ENCODE data around the gene NUDT22. TPM values are rescaled to one million over a fixed set of nuclear protein-coding genes. Genes with fewer than 3 reads are reported as not detected.

The NUDT22 gene
- total and polyA plus RNA-seq, 2 of the 8 experiments (the other 6 are each of a cell fraction or from before 2014, with no cell fraction given), result 43.4 to 69.0 TPM

- Histone ChIP-seq H4K20me1 (replicated peaks in 1 of 2; ENCODE audit: control insufficient read depth in 1 of 2, insufficient read depth in 2 of 2, low read length in 2 of 2) (peaks cover 4 to 15% of the 10 kb centered on the region in 2 experiments), H3K9ac (replicated peaks in 1 of 4; ENCODE audit: extremely low read depth in 1 of 4, low read depth in 3 of 4, low read length in 3 of 4) (no peak overlapping the region), H2BK120ac (replicated peaks; ENCODE audit: low read depth, low read length) (no peak overlapping the region), H2BK5ac (ENCODE audit: low read depth, low read length) (no peak overlapping the region), H3K9me3 (ENCODE audit: insufficient read depth in 2 of 2, low read depth in 1 of 2, low read length in 1 of 2) (no peaks in the 10 kb centered on the region), H3K14ac (ENCODE audit: insufficient read length) (no peak overlapping the region), H3K79me2 (ENCODE audit: control insufficient read depth in 1 of 2, insufficient read depth in 2 of 2, low read length in 2 of 2) (no peaks in the 10 kb centered on the region), H2BK15ac (ENCODE audit: low read length) (no peak overlapping the region), H3K36me3 (ENCODE audit: control insufficient read depth in 2 of 4, insufficient read depth in 4 of 4, low read length in 3 of 4) (peaks cover 17 to 66% (median 32%) of the 10 kb centered on the region in 4 experiments), H4K5ac (ENCODE audit: insufficient read length, low read depth, low read length) (no peak overlapping the region), H3K27ac (ENCODE audit: low read depth, low read length) (no peak overlapping the region), H4K8ac (ENCODE audit: extremely low read depth, insufficient read depth, low read length) (peak overlapping the region; percentile 71; the same call in 1 of the 2 replicates), H3K4ac (replicated peaks; ENCODE audit: insufficient read length, low read depth, low read length) (no peak overlapping the region), H2AFZ (ENCODE audit: low read length) (no peak overlapping the region), H3K56ac (replicated peaks; ENCODE audit: insufficient read length, low read depth, low read length) (no peak overlapping the region), H3K4me3 (ENCODE audit: extremely low read depth in 1 of 4, insufficient read depth in 2 of 4, low read depth in 3 of 4, low read length in 4 of 4) (no peak overlapping the region), H3K18ac (ENCODE audit: extremely low read depth, low read length) (no peak overlapping the region), H2BK12ac (ENCODE audit: low read depth, low read length) (no peak overlapping the region), H3K4me1 (replicated peaks in 1 of 4; ENCODE audit: control insufficient read depth in 3 of 4, insufficient read depth in 4 of 4, low read length in 3 of 4) (peaks cover 0 to 11% (median 4%) of the 10 kb centered on the region in 4 experiments; a peak in 5 of 7 replicates), H3K4me2 (ENCODE audit: insufficient read depth in 1 of 2, low read depth in 2 of 2, low read length in 2 of 2) (no peak overlapping the region), H3K27me3 (replicated peaks in 1 of 4; ENCODE audit: control insufficient read depth in 3 of 4, extremely low read depth in 1 of 4, insufficient read depth in 3 of 4, low read length in 3 of 4) (no peaks in the 10 kb centered on the region), H2BK20ac (ENCODE audit: low read length) (no peak overlapping the region), H2AK5ac (ENCODE audit: low read depth, low read length) (no peak overlapping the region), H4K91ac (replicated peaks; ENCODE audit: insufficient read length, low read length) (no peak overlapping the region), H3K23me2 (ENCODE audit: low read depth, low read length) (peaks cover 2% of the 10 kb centered on the region; the same call in 1 of the 2 replicates), H3K79me1 (ENCODE audit: low read depth, low read length) (no peaks in the 10 kb centered on the region), H3K23ac (ENCODE audit: insufficient read length) (no peak overlapping the region)
- POLR2A ChIA-PET (ENCODE audit: partially characterized antibody), result interaction anchor here (0.6 to 11.9 kb wide), 9 partner anchors 8 to 94 kb away, joined by 3 to 352 read pairs (median 4); partner anchors contain the start of genes FKBP2, PLCB3 and PPP1R14B
- WGBS, 2 experiments (ENCODE audit: extremely low coverage in 1 of 2, insufficient coverage in 1 of 2, insufficient read length in 1 of 2, insufficient replicate concordance in 2 of 2, low coverage in 1 of 2, low lambda C conversion rate in 2 of 2, missing lambda C conversion rate in 1 of 2), result 93% methylated on average over 10 of the region's 10 CpGs; no CpG with 5 or more reads in 1 of the 2 experiments
- CTCF ChIA-PET (ENCODE audit: partially characterized antibody), result interaction anchor here (0.6 to 8.5 kb wide), 9 partner anchors 8 to 91 kb away, joined by 3 to 102 read pairs (median 7); partner anchors contain the start of genes CATSPERZ, PLCB3 and PPP1R14B
- DNase-seq (ENCODE audit: low read depth in 1 of 2, low spot score in 2 of 2) (no peak), FAIRE-seq (no peak)
- TF ChIP-seq ATF3 (IDR thresholded peaks at IDR 0.05; ENCODE audit: insufficient read depth, low read depth, low read length) (no peak), CHD2 (IDR thresholded peaks at IDR 0.05; ENCODE audit: low read length) (no peak), CHD1 (IDR thresholded peaks at IDR 0.05; ENCODE audit: low read depth, low read length) (no peak), CTBP2 (IDR thresholded peaks at IDR 0.05; ENCODE audit: borderline replicate concordance, insufficient read depth, insufficient read length, low read length) (no peak), HDAC6 (IDR thresholded peaks at IDR 0.05; ENCODE audit: low read depth, low read length) (no peak), FOSL1 (IDR thresholded peaks at IDR 0.05; ENCODE audit: insufficient read depth, low read depth, low read length) (no peak)
Measured at GRCh38 chr11:64264371-64264852, 38.3 kb downstream of the NUDT22 start.

All from H1 (cell line).